Glutamatergic neuron (in vitro differentiated cells): ENCODE results near the gene ARID3A. TPM values are rescaled to one million over a fixed set of nuclear protein-coding genes. Genes with fewer than 3 reads are reported as not detected.

Experiments used
- DNase-seq: peaks from one replicate; pipeline ENCODE4 v3.0.0; 2022
- H3K27ac Mint-ChIP-seq: one replicate; pipeline ENCODE4 v1.8.0; 2020; ENCODE audit warnings: mild to moderate bottlenecking, mixed read lengths, inconsistent platforms; ENCODE audit not compliant: unreplicated experiment
- H3K27me3 Mint-ChIP-seq: one replicate; pipeline ENCODE4 v1.8.0; 2020; ENCODE audit warnings: mild to moderate bottlenecking, moderate library complexity, mixed read lengths, inconsistent platforms; ENCODE audit not compliant: unreplicated experiment
- H3K36me3 Mint-ChIP-seq: one replicate; pipeline ENCODE4 v1.8.0; 2020; ENCODE audit warnings: mild to moderate bottlenecking, mixed read lengths, inconsistent platforms; ENCODE audit not compliant: unreplicated experiment
- H3K4me1 Mint-ChIP-seq: one replicate; pipeline ENCODE4 v1.8.0; 2020; ENCODE audit warnings: mild to moderate bottlenecking, low read depth, mixed read lengths, inconsistent platforms; ENCODE audit not compliant: unreplicated experiment
- H3K4me3 Mint-ChIP-seq: one replicate; pipeline ENCODE4 v1.8.0; 2020; ENCODE audit warnings: mild to moderate bottlenecking, mixed read lengths, inconsistent platforms; ENCODE audit not compliant: unreplicated experiment
- H3K9me3 Mint-ChIP-seq: one replicate; pipeline ENCODE4 v1.8.0; 2020; ENCODE audit warnings: mild to moderate bottlenecking, moderate library complexity, mixed read lengths, inconsistent platforms; ENCODE audit not compliant: unreplicated experiment
- CTCF ChIP-seq: fragments of 200-600 bp; sonication (generic); IDR thresholded peaks from one replicate; pipeline ENCODE4 v1.5.0; 2021; ENCODE audit not compliant: partially characterized antibody, unreplicated experiment
- total RNA-seq: library from RNA; stranded (reverse); fragmentation: NEBNext Ultra II Directional; extraction: Animal tissue kit (Norgen Biotek cat#: 25700); gene quantifications from one replicate; pipeline ENCODE4 v1.2.1, GENCODE V29; 2021; ENCODE audit not compliant: unreplicated experiment

Gene ARID3A
- total RNA-seq, 1 donor from 2014 or later, result 148 TPM

- no peak overlapping the region for H3K27ac Mint-ChIP-seq
- H3K4me3 Mint-ChIP-seq, result no peak overlapping the region
- TF ChIP-seq CTCF, result no peak
- DNase-seq, result peak; percentile 37
- H3K9me3 Mint-ChIP-seq, result peaks cover 9% of the 10 kb centered on the region
- H3K4me1 Mint-ChIP-seq, result peaks cover 4% of the 10 kb centered on the region
- peaks cover 11% of the 10 kb centered on the region for H3K27me3 Mint-ChIP-seq
- H3K36me3 Mint-ChIP-seq, result no peaks in the 10 kb centered on the region
Observed at GRCh38 chr19:974564-975257, 48.9 kb downstream of the ARID3A start.

- Mint-ChIP-seq H3K4me3 (no peak overlapping the region), H3K4me1 (peaks cover 6% of the 10 kb centered on the region), H3K9me3 (peaks cover 11% of the 10 kb centered on the region), H3K27ac (peak overlapping the region; percentile 70), H3K27me3 (peaks cover 16% of the 10 kb centered on the region), H3K36me3 (no peaks in the 10 kb centered on the region)
- TF ChIP-seq CTCF, result no peak
- peak; percentile 21 for DNase-seq
Observed at GRCh38 chr19:976476-976875, 50.6 kb downstream of the ARID3A start.

- no peak for TF ChIP-seq CTCF
- peaks cover 6% of the 10 kb centered on the region for H3K4me1 Mint-ChIP-seq
- H3K27me3 Mint-ChIP-seq, result peaks cover 16% of the 10 kb centered on the region
- no peak overlapping the region for H3K4me3 Mint-ChIP-seq
- no peaks in the 10 kb centered on the region for H3K36me3 Mint-ChIP-seq
- peak; percentile 33 for DNase-seq
- peaks cover 12% of the 10 kb centered on the region for H3K9me3 Mint-ChIP-seq
- H3K27ac Mint-ChIP-seq, result no peak overlapping the region
Observed at GRCh38 chr19:977058-977464, 51.2 kb downstream of the ARID3A start.

- no peaks in the 10 kb centered on the region for H3K36me3 Mint-ChIP-seq
- TF ChIP-seq CTCF, result no peak
- H3K4me1 Mint-ChIP-seq, result peaks cover 4% of the 10 kb centered on the region
- H3K9me3 Mint-ChIP-seq, result peaks cover 14% of the 10 kb centered on the region
- peak; percentile 29 for DNase-seq
- H3K4me3 Mint-ChIP-seq, result no peak overlapping the region
- H3K27me3 Mint-ChIP-seq, result peaks cover 10% of the 10 kb centered on the region
- no peak overlapping the region for H3K27ac Mint-ChIP-seq
Observed at GRCh38 chr19:979318-979741, 53.5 kb downstream of the ARID3A start.
